Left cardiac atrium (tissue), 4 donors: ENCODE measurements around the gene PACRG. TPM values are rescaled to one million over a fixed set of nuclear protein-coding genes. Genes with fewer than 3 reads are reported as not detected.

Experiments
- ATAC-seq, 2 donors: fragments of 200-7000 bp; cut with Tn5 transposase; one replicate each; pipeline ENCODE4 v1.9.1; 2020; ENCODE audit warnings: mild to moderate bottlenecking in 2 of 2, moderate library complexity in 2 of 2
- DNase-seq: peaks from one replicate; pipeline ENCODE4 v3.0.0-alpha.2; 2020
- intact Hi-C, 2 donors: fragments of 100-400 bp; cut with DNase I; formaldehyde crosslinking; loops; one replicate each; pipeline versions ENCODE4 v1.14.1 to v1.15.1; 2022 to 2023
- total RNA-seq, 2 donors: library from RNA; stranded (reverse); fragmentation: NEBNext Ultra II Directional; extraction: Animal tissue kit (Norgen Biotek cat#: 25700); gene quantifications; one replicate each; pipeline ENCODE4 v1.2.1, GENCODE V29; 2021
- donor health status: DM: no; HTN: yes; CAD: no.
- donor health status: DM: no; HTN: yes; CAD: no; lungs with severe emphysema.
- donor health status: DM: yes; HTN: yes; CAD: no.
- donor health status: Dilated cardiomyopathy.

Gene PACRG
- total RNA-seq, 2 donors from 2014 or later, result 3.2 to 4.5 TPM

DNA sequence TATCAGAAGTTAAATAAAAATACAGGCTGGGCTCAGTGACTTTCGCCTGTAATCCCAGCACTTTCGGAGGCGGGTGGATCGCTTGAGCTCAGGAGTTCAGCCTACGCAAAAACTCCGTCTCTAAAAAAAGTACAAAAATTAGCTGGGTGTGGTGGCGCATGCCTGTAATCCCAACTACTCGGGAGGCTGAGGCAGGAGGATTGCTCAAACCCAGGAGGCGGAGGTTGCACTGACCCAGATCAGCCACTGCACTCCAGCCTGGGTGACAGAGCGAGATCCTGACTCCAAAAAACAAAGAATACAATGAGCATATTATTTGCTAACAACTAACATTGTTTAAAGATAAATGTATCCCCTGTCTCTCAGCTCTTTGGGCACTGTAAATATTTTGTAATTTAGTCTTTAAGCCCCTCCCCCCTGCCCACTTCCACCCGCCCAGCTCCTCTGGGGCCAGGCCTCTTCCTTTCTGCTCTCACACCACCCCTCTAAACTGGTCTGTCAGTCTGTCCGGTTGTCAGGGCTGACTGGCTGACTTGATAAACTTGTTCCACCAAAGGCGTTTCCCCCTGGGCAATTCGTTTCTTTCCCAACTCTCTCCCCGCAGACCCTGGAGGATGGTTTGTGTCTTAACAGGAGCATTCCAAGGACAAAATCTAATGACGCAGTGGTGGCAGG is 624.4 kb downstream of the PACRG start:
- ATAC-seq (no peak), DNase-seq (no peak)
- intact Hi-C loops, result no loop called here

DNA sequence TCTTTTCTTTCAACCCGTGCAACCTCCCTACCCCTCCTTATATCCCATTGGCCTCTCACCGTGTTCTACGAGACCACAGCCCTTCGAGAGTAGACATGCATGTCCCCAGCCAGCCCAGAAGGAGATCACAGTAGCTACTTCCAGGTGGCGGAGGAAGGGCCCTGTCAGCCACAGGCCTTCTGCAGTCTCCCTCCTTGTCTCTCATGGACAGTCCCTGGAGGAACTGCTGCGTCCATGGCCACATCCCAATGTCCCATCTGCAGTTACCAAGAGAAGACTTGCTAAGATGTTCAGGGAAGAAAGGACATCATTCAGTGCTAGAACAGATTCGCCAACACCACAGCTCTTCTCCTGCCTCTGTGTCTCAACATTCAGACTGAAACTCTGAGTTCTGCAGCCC is 625.2 kb downstream of the PACRG start:
- no peak for ATAC-seq
- no peak for DNase-seq
- intact Hi-C loops, result no loop called here

DNA sequence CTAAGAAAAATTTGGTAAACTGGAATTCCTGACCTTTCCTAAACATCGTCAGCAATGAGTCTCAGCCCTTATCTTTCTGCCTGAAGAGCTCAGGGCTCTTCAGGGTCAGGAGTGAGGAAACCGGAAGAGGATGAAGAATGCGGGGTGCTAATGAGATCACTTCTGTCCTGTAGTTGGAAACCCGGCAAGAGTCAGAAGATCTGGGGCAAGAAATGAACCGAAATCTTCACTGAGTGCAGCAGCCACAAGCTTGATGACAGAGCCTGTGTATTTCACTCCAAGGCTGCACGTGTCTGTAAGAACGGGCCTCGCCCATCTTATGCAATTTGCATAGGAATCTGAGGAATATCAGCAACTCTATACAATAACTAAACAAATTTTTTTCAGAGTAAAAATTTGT is 626.3 kb downstream of the PACRG start:
- ATAC-seq, result peak; percentile 31 to 35
- peak; percentile 52 for DNase-seq
- intact Hi-C loops, result no loop called here

DNA sequence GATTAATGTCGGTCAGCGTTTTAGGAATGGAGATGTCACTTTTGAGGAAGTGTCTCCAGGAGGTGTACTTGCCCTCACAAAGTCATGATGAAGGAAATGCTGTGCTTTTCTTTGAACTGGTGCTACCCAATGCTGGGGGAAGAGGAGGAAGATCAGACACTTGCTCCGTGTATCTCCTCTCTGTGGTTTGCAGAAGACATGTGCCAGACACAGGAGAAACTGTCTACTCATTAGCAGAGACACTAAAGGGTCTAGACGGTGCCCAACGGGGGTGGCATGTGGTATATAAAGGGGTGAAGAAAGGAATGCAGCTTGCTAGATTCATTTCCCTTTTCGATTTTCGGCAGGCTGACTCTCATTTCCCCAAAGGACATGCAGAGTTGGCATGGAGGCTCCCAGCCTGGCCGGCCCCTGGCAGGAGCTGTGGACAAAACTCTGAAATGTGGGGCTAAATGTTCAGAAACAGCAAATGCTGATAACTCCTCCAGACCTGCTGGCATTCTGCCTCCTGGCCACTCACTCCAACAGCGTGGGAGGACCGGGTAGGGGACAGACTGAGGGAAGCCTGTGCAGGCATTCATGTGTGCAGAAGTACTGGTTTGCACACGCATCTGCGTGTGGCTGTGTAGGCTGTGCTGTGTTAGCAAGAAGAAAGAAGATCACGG is 627.1 kb downstream of the PACRG start:
- intact Hi-C loops, result no loop called here
- DNase-seq (peak; percentile 84), ATAC-seq (peak; percentile 67 to 71)

DNA sequence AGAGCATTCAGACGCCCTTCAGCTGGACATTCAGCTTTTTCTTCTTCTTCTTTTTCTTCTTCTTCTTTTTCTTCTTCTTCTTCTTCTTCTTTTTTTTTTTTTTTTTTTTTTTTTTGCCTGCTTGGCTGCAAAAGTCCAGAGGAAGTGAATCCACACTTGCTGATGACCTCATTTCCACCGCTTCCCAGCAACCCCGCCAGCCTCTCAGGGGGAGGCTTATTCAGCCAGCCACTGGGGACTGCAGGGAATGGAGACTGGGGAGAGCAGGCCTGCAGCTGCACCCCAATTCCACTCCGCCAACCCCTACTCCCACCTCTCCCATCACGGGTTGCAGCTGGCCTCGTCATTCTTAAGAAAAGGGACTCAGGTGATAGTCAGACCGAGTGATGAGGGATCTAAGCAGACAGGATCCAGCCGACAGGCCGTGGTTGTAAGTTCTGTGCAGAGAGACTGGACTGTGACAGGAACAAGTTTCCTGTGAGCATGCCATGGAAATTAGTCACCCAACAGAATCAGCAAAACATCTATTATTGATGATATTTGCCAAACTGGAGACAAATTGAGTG is 627.7 kb downstream of the PACRG start:
- ATAC-seq (peak; percentile 77 to 87), DNase-seq (peak; percentile 77)
- intact Hi-C loops, result no loop called here

DNA sequence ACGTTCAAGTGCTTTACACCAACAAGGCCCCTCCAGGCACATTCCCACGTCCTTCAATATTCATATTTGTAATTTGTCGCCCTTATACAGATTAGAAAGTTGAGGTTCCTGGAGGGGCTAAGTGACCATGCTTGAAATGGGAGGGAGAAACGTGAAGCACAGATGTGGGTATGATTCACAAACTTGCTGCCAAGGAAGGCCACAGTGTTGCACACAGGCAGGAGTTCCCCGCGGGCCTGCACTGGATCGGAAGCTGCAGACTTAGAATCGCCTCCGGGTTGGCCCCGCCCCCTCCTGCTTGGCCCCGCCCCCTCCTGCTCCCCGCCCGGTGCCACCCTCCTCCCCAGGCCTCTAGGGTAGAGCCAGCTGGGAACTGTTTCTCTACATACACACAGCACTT is 628.5 kb downstream of the PACRG start:
- intact Hi-C loops, result no loop called here
- ATAC-seq, result peak; percentile 73 to 75
- peak; percentile 75 for DNase-seq

DNA sequence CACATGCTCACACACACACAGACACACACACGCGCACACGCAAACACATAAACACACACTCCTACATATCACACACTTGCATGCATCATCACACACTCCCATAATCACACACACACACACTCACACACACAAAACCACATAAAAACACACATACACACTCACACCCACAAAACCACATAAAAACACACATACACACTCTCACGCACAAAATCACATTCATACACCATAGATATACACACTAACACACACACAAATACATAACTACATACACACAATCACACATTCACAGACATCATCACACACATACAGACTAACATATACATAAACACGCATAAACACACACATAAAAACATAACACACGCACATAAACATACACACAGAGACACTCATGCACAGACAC is 629.0 kb downstream of the PACRG start:
- ATAC-seq, result no peak
- intact Hi-C loops, result no loop called here
- DNase-seq, result no peak

DNA sequence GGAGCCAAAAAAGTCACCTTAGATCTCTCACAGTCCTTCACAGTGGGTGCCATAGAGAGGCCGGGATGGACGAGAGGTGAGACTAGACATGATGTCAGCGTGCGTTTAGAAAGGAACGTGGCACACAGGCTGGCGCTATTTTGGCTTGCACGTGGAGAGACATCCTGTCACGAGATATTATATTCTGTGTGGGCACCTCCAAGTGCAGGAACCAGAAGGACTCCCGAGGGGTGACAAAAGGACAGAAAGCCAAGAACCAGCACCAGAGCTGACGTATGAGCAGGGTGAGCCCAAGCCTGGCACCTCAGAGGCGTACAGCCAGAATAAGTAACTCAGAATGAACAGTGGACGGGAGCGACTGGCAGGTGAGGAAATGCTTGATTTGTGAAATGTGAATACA is 636.9 kb downstream of the PACRG start:
- DNase-seq (no peak), ATAC-seq (peak; percentile 55 to 80)
- intact Hi-C loops, result no loop called here

Other genes with a start within 250 kb of the PACRG start
- 10 to 100 TPM; 13.8 to 22.2 TPM for gene PRKN, start 208 bp upstream of the PACRG start, total RNA-seq